NCI-H128 (cell line): ENCODE results near the gene FSCN2.
A peak's percentile ranks its signal among the peaks of the same experiment; 100 is the strongest.

ENCODE experiments used
- DNase-seq: peaks from one replicate; lab custom pipeline; 2025; ENCODE audit not compliant: unreplicated experiment; lab: John Stamatoyannopoulos, UW

Gene FSCN2

GRCh38 chr17:81512562-81513371 is 15.4 kb upstream of the FSCN2 start, which contains the start of gene ACTG1:
Gene ACTG1 (minus strand): TSS chr17:81512799. CDS start chr17:81512354, 445 bp downstream.
- DNase-seq = peak; percentile 74

- peak; percentile 24 for DNase-seq
Measured at GRCh38 chr17:81513372-81513752, 14.8 kb upstream of the FSCN2 start.

GRCh38 chr17:81513753-81514488 is 14.3 kb upstream of the FSCN2 start:
- DNase-seq = peak; percentile 36

DNA sequence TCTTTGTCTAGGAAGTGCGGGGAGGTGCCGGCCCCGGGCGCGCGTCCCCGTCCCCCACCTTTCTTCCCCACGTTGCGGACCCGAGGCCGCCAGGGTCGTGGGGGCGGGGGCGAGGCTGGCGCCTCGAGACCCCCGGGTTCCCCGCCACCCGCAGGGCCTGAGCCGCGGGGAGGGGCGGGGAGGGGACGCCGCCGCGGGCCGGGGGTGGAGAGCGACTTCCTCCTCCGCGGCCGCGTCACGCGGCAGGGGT is 13.8 kb upstream of the FSCN2 start:
- no peak for DNase-seq

- DNase-seq = peak; percentile 18
Measured at GRCh38 chr17:81514739-81515529, 13.2 kb upstream of the FSCN2 start.

GRCh38 chr17:81515530-81516041 is 12.6 kb upstream of the FSCN2 start:
- no peak for DNase-seq

DNA sequence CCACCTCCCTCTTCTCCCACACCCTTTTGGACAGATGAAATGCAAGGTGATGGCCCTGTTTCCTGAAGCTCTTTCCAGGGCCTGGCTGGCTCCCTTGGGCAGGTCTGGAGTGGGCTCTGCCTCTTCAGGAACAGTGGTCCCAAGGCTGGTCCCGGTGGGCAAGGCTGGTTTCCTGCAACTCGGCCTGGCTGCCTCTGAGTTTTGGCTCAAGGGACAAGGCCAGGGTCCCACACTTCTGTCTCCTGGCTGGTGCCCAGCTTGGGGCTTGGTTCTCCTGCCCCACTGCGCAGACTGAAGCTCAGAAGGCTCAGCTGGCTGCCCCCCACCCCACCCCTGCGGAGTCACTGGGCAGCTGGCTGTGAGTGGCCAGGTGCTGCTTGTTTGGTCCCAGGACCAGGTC is 11.7 kb upstream of the FSCN2 start:
- DNase-seq = no peak

- DNase-seq = no peak
Measured at GRCh38 chr17:81517009-81517338, 11.2 kb upstream of the FSCN2 start.

DNA sequence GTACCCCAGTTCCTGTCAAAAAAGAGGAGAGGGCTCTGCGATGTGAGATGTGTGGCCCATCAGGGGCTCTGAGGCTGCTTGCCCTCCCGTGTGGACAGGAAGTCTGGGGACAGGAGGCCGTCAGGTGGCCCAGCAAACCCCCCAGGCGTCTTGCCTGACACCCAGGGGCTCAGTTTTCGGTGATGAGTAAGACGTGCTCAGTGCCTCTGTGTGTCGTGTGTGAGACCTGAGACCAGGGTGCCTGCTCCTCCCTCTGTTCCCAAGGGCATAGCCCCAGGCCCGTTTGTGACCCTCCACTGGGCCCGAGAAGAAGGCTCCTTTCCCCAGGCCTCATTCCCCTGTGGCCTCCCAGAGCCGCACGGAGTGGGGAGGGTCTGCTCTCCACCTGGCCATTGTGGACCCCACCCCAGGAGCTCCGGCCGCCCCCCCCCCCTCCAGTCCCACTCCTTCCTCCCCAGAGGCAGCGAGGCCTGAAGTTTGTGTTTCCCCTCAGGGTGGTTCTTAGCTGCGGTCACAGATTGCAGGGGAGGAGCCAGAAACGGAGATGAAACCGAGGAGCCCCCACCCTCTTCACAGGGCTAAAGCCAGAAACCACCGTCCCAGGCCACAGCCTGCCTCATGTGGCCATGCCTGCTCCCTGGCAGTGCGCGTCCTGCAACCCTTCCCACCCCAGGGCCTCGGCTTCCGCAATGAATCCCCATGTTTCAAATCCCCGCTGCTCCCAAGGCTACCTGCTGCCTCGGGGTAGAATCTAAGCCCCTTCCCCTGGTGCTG is 10.7 kb upstream of the FSCN2 start:
- no peak for DNase-seq

DNA sequence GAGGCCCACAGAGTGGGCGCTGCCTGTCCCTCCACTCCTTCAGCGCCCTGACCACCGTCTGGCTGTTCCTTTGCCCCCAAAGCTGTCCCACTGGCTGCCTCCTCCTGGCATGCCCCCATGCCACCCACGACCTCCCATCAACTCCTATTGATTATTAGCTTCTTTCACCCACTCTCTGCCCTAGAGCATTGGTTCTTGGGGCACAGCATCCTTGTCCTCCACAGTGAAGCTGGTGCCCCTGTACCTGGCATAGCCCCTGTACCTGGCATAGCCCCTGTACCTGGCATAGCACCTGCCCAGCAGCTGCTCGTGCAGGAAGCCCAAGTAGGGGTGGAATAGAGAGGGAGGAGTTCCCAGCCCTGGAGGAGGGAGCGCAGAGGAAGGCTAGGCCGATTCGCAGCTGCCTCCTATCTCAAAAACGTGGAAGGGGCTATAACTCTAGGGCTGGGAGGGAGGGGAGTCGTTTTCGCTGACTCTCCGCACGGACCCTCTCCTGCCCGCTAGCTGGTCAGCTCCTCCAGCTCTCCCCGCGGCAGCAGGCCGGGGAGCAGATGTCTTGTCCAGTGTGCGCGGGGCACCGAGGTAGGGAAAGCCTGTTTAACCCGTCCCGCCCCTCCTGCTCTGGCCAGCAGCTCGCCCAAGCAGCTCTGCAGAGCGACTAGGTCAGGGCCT is 9.9 kb upstream of the FSCN2 start:
- no peak for DNase-seq

DNA sequence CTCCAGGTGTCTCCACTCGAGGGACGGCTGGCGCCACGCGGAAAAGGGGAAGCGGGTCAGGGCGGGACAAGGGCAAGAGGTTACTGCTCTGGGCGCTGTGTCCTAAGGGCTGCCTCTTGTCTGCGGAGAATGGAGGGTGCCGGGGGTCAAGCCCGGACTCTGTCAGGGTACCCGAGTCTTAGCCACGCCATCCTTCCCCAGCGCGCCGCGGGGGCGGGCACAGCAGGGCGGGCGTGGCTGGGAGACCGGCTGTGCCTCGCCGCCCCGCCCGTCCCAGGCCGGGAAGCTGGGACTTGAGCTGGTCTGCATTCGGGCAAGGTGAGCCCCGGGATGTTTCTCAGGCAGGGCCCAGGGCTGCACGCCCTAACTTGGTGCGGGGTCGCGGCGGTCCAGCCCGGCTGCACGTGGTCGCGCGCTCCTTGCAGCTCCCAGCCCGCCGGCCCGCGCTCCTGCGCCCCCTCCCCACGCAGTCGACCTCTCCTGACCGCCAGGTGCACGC is 9.3 kb upstream of the FSCN2 start:
- DNase-seq = no peak

DNA sequence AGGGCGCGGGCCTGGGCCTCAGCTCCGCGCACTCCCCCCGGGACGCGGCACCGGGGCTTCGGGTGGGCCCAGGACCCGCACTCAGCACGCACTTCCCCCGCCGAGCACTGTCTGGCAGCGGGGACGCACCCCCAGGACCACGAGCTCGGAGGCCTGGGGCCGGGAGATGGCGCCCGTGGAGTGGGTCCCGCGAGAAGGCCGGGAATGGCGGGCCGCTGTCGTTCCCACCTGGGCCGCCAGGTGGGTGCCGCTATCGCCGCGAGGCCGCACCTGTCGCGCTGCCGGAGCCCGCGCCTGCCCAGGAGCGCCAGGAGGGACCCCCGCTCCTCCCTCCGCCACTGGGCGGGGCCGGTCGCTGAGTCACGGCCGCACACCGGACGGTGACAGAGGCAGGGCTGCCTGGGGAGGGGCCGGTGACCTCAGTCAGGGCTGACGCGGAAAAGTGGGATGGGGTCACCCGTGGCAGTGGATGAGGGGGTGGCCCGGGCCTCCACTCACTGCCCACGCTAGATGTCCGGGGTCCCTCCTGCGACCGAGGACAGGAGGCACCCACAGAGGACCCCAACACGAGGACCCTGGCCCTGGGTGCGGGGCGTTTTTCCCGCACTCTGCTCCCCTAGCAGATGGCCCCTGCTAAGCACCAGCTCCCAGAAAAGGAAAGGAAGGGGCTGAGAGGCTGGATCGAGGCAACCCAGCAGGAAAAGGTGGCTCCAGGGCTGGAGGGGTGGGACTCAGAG is 8.7 kb upstream of the FSCN2 start:
- peak; percentile 45 for DNase-seq

DNA sequence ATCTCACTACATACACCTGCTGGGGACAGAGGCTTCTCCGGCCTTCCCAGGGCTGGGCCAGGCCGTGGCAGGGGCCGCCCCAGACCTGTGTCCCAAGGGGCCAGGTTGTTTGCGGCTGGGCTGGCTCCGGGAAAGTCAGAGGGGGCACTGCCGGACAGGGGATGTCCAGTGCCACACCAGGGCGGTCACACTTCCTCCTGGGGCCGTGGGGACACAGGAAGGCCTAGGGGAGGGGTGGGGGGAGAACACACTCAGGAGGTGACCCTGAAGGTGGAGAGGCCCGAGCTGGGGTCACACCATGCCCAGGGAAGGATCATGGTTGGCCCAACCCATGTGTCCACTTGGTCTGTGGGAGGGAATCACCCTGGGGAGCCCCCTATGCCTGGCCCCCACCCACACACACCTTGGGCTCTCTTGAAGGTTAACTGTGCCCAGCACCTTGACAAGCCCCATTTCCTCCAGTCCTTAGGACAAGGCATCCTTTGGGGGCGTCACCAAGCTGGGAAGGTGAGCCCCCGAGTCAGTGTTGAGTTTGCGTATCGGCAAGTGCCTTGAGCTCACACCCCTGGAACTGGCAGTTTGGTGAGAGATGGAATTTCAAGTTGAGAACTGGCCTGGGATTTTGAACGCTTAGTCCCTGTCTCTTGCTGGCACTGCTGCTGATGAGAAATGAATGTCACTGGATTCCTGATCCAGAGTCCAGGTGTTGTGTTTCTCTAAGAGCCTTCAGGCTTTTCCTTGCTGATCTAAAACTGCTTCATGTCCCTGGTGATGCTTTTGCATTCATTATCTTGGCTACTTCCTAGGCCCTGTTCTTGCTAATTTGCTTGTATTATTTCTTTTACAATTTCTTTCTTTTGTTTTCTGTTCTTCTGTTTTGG is 7.9 kb upstream of the FSCN2 start:
- DNase-seq = no peak

- DNase-seq = no peak
Measured at GRCh38 chr17:81522491-81523401, 5.4 kb upstream of the FSCN2 start.

GRCh38 chr17:81523402-81524038 is 4.7 kb upstream of the FSCN2 start:
- no peak for DNase-seq

DNA sequence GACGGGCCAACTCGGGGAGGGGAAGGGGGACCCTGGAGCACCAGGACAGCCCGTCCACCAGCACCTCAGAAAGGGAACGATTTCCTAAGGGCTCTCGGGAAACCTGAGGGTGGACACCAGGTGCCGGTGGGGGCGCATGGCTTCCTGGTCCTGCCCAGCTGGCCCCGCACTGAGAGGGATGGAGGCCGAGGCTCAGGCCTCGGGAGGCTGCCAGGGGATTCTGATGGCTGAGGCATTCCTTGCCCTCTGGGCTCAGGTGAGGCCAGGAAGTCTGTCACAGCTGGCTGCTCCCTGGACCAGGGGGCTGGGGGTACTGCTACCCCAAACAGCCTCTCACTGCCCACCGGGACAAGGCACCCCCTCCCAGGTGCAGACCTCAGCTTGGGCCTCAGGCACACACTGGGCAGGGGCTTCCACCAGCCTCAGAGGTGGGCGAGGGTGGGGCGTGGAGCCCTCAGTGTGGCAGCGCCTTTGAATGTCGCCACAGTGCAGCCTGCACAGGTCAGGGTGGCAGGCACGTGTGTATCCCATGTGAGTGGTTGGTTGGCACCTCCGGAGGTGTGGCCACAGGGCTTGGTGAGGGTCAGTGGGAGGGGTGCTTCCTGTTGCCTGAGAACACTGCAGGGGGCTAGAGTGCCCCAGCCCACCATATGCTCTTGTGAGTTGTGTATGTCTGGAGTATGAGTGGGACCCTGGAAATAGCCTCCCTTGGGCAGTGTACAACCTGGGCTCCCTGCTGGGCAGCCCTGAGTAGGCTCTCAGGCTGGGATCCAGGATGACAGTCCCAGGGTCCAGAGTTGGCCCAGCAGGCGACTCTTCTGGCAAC is 3.9 kb upstream of the FSCN2 start:
- no peak for DNase-seq
